Measurements from ENCODE around the gene HSD11B1. TPM values are rescaled to one million over a fixed set of nuclear protein-coding genes. Genes with fewer than 3 reads are reported as not detected.

Gene HSD11B1
- total RNA-seq, 1 donor from 2014 or later = not detected

- TF ChIP-seq CTCF (IDR thresholded peaks at IDR 0.05; ENCODE audit: unreplicated experiment) = no peak
- Mint-ChIP-seq H3K36me3 (ENCODE audit: low read depth, unreplicated experiment) (no peaks in the 10 kb centered on the region), H3K4me3 (ENCODE audit: unreplicated experiment) (no peak overlapping the region), H3K9me3 (ENCODE audit: unreplicated experiment) (no peaks in the 10 kb centered on the region), H3K27ac (ENCODE audit: unreplicated experiment) (no peak overlapping the region), H3K4me1 (ENCODE audit: unreplicated experiment) (peaks cover 33% of the 10 kb centered on the region), H3K27me3 (ENCODE audit: unreplicated experiment) (peaks cover 24% of the 10 kb centered on the region)
- DNase-seq (ENCODE audit: low spot score) = peak; percentile 35
Measured at GRCh38 chr1:209675565-209676154, 29.0 kb upstream of the HSD11B1 start.

GRCh38 chr1:209678981-209679539 lies 25.6 kb upstream of the HSD11B1 start:
- Mint-ChIP-seq H3K4me3 (ENCODE audit: unreplicated experiment) (no peak overlapping the region), H3K9me3 (ENCODE audit: unreplicated experiment) (no peaks in the 10 kb centered on the region), H3K27ac (ENCODE audit: unreplicated experiment) (no peak overlapping the region), H3K36me3 (ENCODE audit: low read depth, unreplicated experiment) (no peaks in the 10 kb centered on the region), H3K4me1 (ENCODE audit: unreplicated experiment) (peaks cover 20% of the 10 kb centered on the region), H3K27me3 (ENCODE audit: unreplicated experiment) (peaks cover 21% of the 10 kb centered on the region)
- no peak for DNase-seq (ENCODE audit: low spot score)
- TF ChIP-seq CTCF (IDR thresholded peaks at IDR 0.05; ENCODE audit: unreplicated experiment) = no peak

GRCh38 chr1:209685821-209686220 lies 18.8 kb upstream of the HSD11B1 start:
- TF ChIP-seq CTCF (IDR thresholded peaks at IDR 0.05; ENCODE audit: unreplicated experiment) = no peak
- H3K4me3 Mint-ChIP-seq (ENCODE audit: unreplicated experiment) = no peak overlapping the region
- no peak for DNase-seq (ENCODE audit: low spot score)
- peaks cover 13% of the 10 kb centered on the region for H3K4me1 Mint-ChIP-seq (ENCODE audit: unreplicated experiment)
- no peaks in the 10 kb centered on the region for H3K9me3 Mint-ChIP-seq (ENCODE audit: unreplicated experiment)
- no peak overlapping the region for H3K27ac Mint-ChIP-seq (ENCODE audit: unreplicated experiment)
- H3K36me3 Mint-ChIP-seq (ENCODE audit: low read depth, unreplicated experiment) = no peaks in the 10 kb centered on the region
- H3K27me3 Mint-ChIP-seq (ENCODE audit: unreplicated experiment) = no peaks in the 10 kb centered on the region

- Mint-ChIP-seq H3K4me3 (ENCODE audit: unreplicated experiment) (no peak overlapping the region), H3K27me3 (ENCODE audit: unreplicated experiment) (no peaks in the 10 kb centered on the region), H3K9me3 (ENCODE audit: unreplicated experiment) (no peaks in the 10 kb centered on the region), H3K36me3 (ENCODE audit: low read depth, unreplicated experiment) (no peaks in the 10 kb centered on the region), H3K4me1 (ENCODE audit: unreplicated experiment) (peaks cover 13% of the 10 kb centered on the region), H3K27ac (ENCODE audit: unreplicated experiment) (no peak overlapping the region)
- no peak for DNase-seq (ENCODE audit: low spot score)
- TF ChIP-seq CTCF (IDR thresholded peaks at IDR 0.05; ENCODE audit: unreplicated experiment) = no peak
Measured at GRCh38 chr1:209686322-209686721, 18.3 kb upstream of the HSD11B1 start.

- peaks cover 20% of the 10 kb centered on the region for H3K4me1 Mint-ChIP-seq (ENCODE audit: unreplicated experiment)
- no peak overlapping the region for H3K27ac Mint-ChIP-seq (ENCODE audit: unreplicated experiment)
- H3K36me3 Mint-ChIP-seq (ENCODE audit: low read depth, unreplicated experiment) = no peaks in the 10 kb centered on the region
- H3K4me3 Mint-ChIP-seq (ENCODE audit: unreplicated experiment) = no peak overlapping the region
- no peak for DNase-seq (ENCODE audit: low spot score)
- no peak for TF ChIP-seq CTCF (IDR thresholded peaks at IDR 0.05; ENCODE audit: unreplicated experiment)
- H3K9me3 Mint-ChIP-seq (ENCODE audit: unreplicated experiment) = no peaks in the 10 kb centered on the region
- peaks cover under 1% of the 10 kb centered on the region for H3K27me3 Mint-ChIP-seq (ENCODE audit: unreplicated experiment)
Measured at GRCh38 chr1:209688746-209689234, 15.9 kb upstream of the HSD11B1 start.

Measured in endothelial cell (in vitro differentiated cells).